GM18505 (cell line): Measurements from ENCODE around the gene PRDM5.

Source experiments
- ATAC-seq: cut with Tn5 transposase; IDR thresholded peaks from one replicate; pipeline ENCODE4 v1.9.1; 2021; ENCODE audit not compliant: unreplicated experiment
- POLR2A ChIP-seq: IDR thresholded peaks from 4 replicates; pipeline ENCODE4 v1.6.1; 2011; ENCODE audit warnings: borderline replicate concordance; ENCODE audit not compliant: insufficient read depth, insufficient read length; ENCODE audit errors: extremely low read depth

Gene PRDM5

GRCh38 chr4:120808475-120809141 lies 113.9 kb downstream of the PRDM5 start:
- no peak for TF ChIP-seq POLR2A
- no peak for ATAC-seq

GRCh38 chr4:120801137-120801758 lies 121.3 kb downstream of the PRDM5 start:
- no peak for ATAC-seq
- no peak for TF ChIP-seq POLR2A

GRCh38 chr4:120798570-120798969 lies 124.0 kb downstream of the PRDM5 start:
- no peak for ATAC-seq

GRCh38 chr4:120796271-120796670 lies 126.3 kb downstream of the PRDM5 start:
- no peak for TF ChIP-seq POLR2A
- no peak for ATAC-seq

More at GRCh38 chr4:120798570-120798969, 124.0 kb downstream of the PRDM5 start:
- no peak for TF ChIP-seq POLR2A

DNA sequence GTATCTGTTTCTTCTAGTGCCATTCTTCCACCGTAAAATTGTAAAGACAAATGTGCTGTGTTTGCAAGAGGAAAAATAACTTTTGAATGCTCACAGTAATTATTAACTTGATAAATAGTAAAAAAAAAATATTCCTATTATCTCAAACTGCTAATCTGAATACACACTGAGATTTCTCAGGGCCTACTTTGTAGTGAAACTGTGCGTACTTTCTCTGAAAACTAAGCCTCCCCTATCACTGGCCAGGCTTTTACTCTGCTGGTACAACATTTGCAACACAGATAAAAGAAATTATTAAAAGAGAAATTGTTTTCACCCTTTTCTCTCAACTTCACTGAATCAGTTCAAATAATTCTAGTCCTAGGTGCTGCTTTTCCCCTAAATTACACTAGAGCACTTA lies 137.3 kb downstream of the PRDM5 start:
- no peak for TF ChIP-seq POLR2A
- no peak for ATAC-seq

DNA sequence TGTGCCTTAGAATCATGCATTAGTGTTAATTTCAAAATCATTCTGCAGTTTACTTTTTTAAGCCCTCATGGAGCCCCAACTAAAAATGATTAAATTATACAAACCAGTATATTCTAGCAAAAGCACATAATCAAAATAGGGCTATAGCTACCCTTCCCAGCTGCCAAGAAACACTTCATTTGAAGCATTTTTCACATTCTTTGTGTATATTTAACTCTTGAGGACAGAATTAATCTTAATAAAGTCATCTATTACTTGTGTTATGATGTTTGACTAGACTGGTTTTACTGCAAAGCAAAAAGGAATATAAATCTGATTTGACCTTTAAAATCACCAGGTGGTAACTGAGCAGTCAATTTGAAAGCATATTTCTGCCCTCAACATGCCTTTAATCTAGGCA lies 145.1 kb downstream of the PRDM5 start:
- ATAC-seq = no peak
- no peak for TF ChIP-seq POLR2A

- no peak for TF ChIP-seq POLR2A
- ATAC-seq = no peak
Observed at GRCh38 chr4:120775431-120775830, 147.1 kb downstream of the PRDM5 start.

GRCh38 chr4:120773641-120774040 lies 148.9 kb downstream of the PRDM5 start:
- TF ChIP-seq POLR2A = no peak
- ATAC-seq = no peak

DNA sequence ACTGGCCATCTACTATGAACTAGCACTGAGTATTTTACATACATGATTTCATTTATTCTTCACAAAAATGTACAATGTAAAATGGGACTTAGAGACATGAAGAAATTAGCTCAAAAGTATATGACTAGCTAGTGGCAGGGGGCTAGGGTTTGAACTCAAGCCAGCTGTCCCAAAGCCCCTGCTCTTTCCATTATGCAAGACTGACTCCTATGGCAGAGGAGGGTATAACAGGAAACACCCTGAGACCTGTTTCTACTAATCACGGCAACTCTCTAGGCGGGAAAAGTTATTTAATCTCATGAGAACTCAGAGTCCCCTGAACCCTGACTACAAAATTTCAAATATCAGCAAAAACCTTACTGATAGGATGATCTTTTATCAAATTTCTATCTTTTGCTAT lies 150.6 kb downstream of the PRDM5 start:
- ATAC-seq = no peak

DNA sequence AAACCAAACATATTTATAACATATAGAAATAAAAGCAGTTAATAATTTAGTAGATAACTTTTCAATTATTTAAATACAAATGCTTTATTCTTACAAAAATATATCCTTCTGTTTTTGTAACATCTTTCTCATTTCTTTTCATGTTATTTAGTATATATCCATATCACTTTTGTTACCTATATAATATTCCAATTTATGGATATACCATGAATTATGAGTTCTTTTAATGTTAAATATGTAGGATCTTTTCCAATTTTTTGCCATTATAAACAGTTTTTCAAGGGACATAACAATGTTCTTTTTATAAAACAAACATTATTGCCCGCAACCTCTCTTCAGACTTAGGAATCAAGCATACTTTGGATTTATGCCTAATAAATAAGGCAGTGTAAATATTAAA lies 151.6 kb downstream of the PRDM5 start:
- no peak for ATAC-seq
- no peak for TF ChIP-seq POLR2A

More for the DNA sequence above, 150.6 kb downstream of the PRDM5 start:
- no peak for TF ChIP-seq POLR2A

DNA sequence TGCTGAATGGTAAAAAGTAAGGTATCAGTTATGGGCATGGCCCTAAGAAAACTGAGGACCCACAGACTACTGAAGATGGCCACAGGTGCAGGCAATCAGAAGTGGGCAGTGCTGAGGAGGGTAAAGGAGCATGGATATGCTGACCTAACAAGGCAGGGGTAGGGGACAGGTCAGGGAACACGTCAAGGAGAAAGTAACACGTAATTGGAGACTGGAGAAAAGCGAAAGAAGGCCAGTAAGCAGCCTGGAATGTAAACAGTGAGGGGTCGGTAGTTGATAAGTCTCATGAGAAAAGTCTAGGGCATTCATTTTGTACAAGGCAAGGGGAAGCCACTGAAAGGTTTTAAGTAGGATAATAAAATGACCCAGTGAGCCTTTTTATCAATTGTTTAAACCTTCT lies 153.3 kb downstream of the PRDM5 start:
- ATAC-seq = no peak

GRCh38 chr4:120765260-120765680 lies 157.3 kb downstream of the PRDM5 start:
- TF ChIP-seq POLR2A = no peak
- peak; percentile 17 for ATAC-seq

More for the DNA sequence above, 153.3 kb downstream of the PRDM5 start:
- TF ChIP-seq POLR2A = no peak

GRCh38 chr4:120763650-120764049 lies 158.9 kb downstream of the PRDM5 start:
- ATAC-seq = no peak
- TF ChIP-seq POLR2A = no peak

DNA sequence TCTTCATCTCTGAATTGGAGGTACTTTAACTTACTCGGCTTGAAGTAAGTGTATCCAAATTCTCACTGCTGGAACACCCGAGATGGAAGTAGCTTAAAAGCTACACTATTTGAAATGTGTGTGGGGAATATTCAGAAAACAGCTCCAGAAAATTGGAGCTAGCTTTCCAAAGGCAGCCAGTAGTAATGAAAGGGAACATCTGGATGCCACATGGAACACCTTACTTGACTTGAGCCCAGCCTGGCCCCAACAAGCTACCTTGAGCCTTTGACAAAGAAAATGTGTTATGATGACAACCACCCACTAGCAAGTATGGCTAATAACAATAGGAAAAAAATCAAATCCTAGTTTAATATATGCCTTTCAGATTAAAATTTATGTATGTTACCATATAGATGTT lies 161.5 kb downstream of the PRDM5 start:
- TF ChIP-seq POLR2A = no peak
- no peak for ATAC-seq
